ENCODE results near the gene DNHD1. TPM values are rescaled to one million over a fixed set of nuclear protein-coding genes. Genes with fewer than 3 reads are reported as not detected.

DNHD1 gene
- total RNA-seq, 1 donor from 2014 or later, result 22.8 TPM

GRCh38 chr11:6604081-6604626 lies 107.1 kb downstream of the DNHD1 start:
- peaks cover 33% of the 10 kb centered on the region for H3K4me1 Mint-ChIP-seq
- DNase-seq, result peak; percentile 86
- no peak overlapping the region for H3K4me3 Mint-ChIP-seq
- intact Hi-C loops (cut with micrococcal nuclease), result loop anchor here (10.0 kb wide), 1 partner anchor 189 kb away; the partner anchor contains the start of gene APBB1
- peaks cover 36% of the 10 kb centered on the region for H3K36me3 Mint-ChIP-seq (ENCODE audit: low read depth)
- H3K27ac Mint-ChIP-seq, result no peak overlapping the region
- no peaks in the 10 kb centered on the region for H3K27me3 Mint-ChIP-seq
- H3K9me3 Mint-ChIP-seq, result no peaks in the 10 kb centered on the region

- H3K4me3 Mint-ChIP-seq, result no peak overlapping the region
- intact Hi-C loops (cut with micrococcal nuclease), result loop anchor here (10.0 kb wide), 1 partner anchor 190 kb away; the partner anchor contains the start of gene APBB1
- peaks cover 37% of the 10 kb centered on the region for H3K36me3 Mint-ChIP-seq (ENCODE audit: low read depth)
- H3K27me3 Mint-ChIP-seq, result no peaks in the 10 kb centered on the region
- H3K9me3 Mint-ChIP-seq, result no peaks in the 10 kb centered on the region
- no peak overlapping the region for H3K27ac Mint-ChIP-seq
- H3K4me1 Mint-ChIP-seq, result peaks cover 33% of the 10 kb centered on the region
- DNase-seq, result peak; percentile 55
Measured at GRCh38 chr11:6604790-6605189, 107.7 kb downstream of the DNHD1 start.

DNA sequence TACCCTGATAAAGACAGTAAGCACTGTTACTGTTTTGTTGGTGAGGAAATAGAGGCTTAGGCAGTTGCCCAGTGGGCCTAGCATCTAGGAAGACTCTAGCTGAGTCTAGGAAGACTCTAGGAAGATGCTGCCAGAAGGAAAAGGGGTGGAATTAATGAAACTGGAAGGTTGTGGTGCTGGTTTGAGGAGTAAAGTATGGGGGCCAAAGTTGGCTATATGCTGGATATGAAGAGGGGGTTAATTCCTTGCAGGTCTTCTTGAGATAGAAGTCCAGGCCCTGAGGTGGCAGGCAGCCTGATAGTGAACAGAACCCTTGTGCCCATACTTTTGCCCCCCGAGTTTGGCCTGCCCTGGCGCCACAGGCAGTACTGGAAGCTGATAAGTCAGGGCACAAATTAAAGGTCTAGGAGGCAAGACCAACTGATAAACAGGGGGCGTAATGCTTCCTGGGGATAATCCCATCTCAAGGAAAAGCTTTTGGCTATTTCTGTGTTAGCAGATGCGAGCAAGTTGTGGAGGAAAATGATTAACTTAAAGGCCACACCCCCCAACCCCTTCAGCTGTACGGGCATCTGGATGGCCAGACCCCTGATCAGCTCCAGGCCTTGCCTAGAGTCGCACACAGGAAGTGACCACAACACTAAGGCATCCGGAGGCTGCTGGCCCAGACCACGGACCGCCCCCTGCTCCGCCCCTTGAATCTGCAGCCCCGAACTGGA lies 109.5 kb downstream of the DNHD1 start:
- Mint-ChIP-seq H3K4me3 (no peak overlapping the region), H3K27me3 (no peaks in the 10 kb centered on the region), H3K36me3 (ENCODE audit: low read depth) (peaks cover 49% of the 10 kb centered on the region), H3K9me3 (no peaks in the 10 kb centered on the region), H3K4me1 (peaks cover 44% of the 10 kb centered on the region), H3K27ac (no peak overlapping the region)
- DNase-seq, result peak; percentile 91
- intact Hi-C loops (cut with micrococcal nuclease), result loop anchor here (1.0 to 10.0 kb wide), 7 partner anchors 61 to 372 kb away; partner anchors contain the start of genes APBB1, CAVIN3, FHIP1B and MRPL17

GRCh38 chr11:6607190-6607795 lies 110.2 kb downstream of the DNHD1 start:
- peak; percentile 54 for DNase-seq
- intact Hi-C loops (cut with micrococcal nuclease), result loop anchor here (1.0 to 10.0 kb wide), 7 partner anchors 60 to 372 kb away; partner anchors contain the start of genes APBB1, CAVIN3, FHIP1B and MRPL17

GRCh38 chr11:6608011-6608410 lies 110.9 kb downstream of the DNHD1 start:
- H3K4me3 Mint-ChIP-seq, result peak overlapping the region; percentile 69
- no peaks in the 10 kb centered on the region for H3K9me3 Mint-ChIP-seq
- H3K27me3 Mint-ChIP-seq, result no peaks in the 10 kb centered on the region
- intact Hi-C loops (cut with micrococcal nuclease), result loop anchor here (10.0 kb wide), 1 partner anchor 193 kb away; the partner anchor contains the start of gene APBB1
- H3K27ac Mint-ChIP-seq, result peak overlapping the region; percentile 87
- DNase-seq, result no peak
- peaks cover 46% of the 10 kb centered on the region for H3K36me3 Mint-ChIP-seq (ENCODE audit: low read depth)
- H3K4me1 Mint-ChIP-seq, result peaks cover 40% of the 10 kb centered on the region

More at GRCh38 chr11:6607190-6607795, 110.2 kb downstream of the DNHD1 start:
- peaks cover 40% of the 10 kb centered on the region for H3K4me1 Mint-ChIP-seq
- no peaks in the 10 kb centered on the region for H3K27me3 Mint-ChIP-seq
- H3K4me3 Mint-ChIP-seq, result peak overlapping the region; percentile 69
- peak overlapping the region; percentile 87 for H3K27ac Mint-ChIP-seq
- H3K36me3 Mint-ChIP-seq (ENCODE audit: low read depth), result peaks cover 46% of the 10 kb centered on the region
- no peaks in the 10 kb centered on the region for H3K9me3 Mint-ChIP-seq

DNA sequence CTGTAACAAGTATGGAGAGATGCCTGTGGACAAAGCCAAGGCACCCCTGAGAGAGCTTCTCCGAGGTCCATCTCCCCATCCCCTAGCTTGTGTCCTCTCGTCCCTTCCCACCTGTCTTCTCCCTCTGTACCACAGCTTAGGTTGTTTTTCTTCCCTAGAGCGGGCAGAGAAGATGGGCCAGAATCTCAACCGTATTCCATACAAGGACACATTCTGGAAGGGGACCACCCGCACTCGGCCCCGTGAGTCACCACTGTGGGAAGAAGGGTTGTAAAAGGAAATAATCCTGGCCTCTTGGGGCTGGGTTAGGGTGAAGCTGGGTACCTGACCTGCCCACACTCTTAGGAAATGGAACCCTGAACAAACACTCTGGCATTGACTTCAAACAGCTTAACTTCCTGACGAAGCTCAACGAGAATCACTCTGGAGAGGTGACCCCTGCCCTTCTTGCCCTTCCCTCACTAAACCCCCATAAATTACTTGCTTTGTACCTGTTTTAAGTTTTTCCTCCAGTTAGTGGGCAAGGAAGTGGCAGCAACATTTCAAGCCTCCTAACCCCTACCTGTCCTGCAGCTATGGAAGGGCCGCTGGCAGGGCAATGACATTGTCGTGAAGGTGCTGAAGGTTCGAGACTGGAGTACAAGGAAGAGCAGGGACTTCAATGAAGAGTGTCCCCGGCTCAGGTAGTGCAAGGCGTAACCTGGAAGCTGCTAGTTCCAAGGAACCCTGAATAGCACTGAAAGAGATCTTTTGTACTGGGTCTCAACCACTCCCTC lies 111.8 kb downstream of the DNHD1 start:
- H3K27me3 Mint-ChIP-seq, result no peaks in the 10 kb centered on the region
- H3K27ac Mint-ChIP-seq, result peak overlapping the region; percentile 59
- intact Hi-C loops (cut with micrococcal nuclease), result loop anchor here (10.0 kb wide), 1 partner anchor 194 kb away; the partner anchor contains the start of gene APBB1
- peaks cover 40% of the 10 kb centered on the region for H3K4me1 Mint-ChIP-seq
- no peaks in the 10 kb centered on the region for H3K9me3 Mint-ChIP-seq
- peak overlapping the region; percentile 6 for H3K4me3 Mint-ChIP-seq
- peaks cover 46% of the 10 kb centered on the region for H3K36me3 Mint-ChIP-seq (ENCODE audit: low read depth)
- no peak for DNase-seq

DNA sequence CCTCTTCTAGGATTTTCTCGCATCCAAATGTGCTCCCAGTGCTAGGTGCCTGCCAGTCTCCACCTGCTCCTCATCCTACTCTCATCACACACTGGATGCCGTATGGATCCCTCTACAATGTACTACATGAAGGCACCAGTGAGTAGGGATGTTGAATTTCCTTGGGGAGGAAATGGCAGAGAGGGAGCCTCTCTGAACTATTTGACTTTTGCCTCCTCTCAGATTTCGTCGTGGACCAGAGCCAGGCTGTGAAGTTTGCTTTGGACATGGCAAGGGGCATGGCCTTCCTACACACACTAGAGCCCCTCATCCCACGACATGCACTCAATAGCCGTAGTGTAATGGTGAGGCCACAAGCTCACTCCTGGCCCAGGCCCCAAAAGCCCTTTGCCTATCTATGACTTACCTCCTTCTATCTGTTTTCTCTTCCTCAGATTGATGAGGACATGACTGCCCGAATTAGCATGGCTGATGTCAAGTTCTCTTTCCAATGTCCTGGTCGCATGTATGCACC lies 112.5 kb downstream of the DNHD1 start:
- no peaks in the 10 kb centered on the region for H3K9me3 Mint-ChIP-seq
- H3K27me3 Mint-ChIP-seq, result no peaks in the 10 kb centered on the region
- H3K4me3 Mint-ChIP-seq, result peak overlapping the region; percentile 16
- peak overlapping the region; percentile 69 for H3K27ac Mint-ChIP-seq
- peaks cover 40% of the 10 kb centered on the region for H3K4me1 Mint-ChIP-seq
- H3K36me3 Mint-ChIP-seq (ENCODE audit: low read depth), result peaks cover 48% of the 10 kb centered on the region
- DNase-seq, result no peak
- intact Hi-C loops (cut with micrococcal nuclease), result loop anchor here (10.0 kb wide), 1 partner anchor 195 kb away; the partner anchor contains the start of gene APBB1

- intact Hi-C loops (cut with micrococcal nuclease), result no loop called here
- Mint-ChIP-seq H3K9me3 (no peaks in the 10 kb centered on the region), H3K4me3 (peak overlapping the region; percentile 95), H3K27ac (peak overlapping the region; percentile 22), H3K36me3 (ENCODE audit: low read depth) (peaks cover 59% of the 10 kb centered on the region), H3K27me3 (no peaks in the 10 kb centered on the region), H3K4me1 (peaks cover 40% of the 10 kb centered on the region)
- no peak for DNase-seq
Measured at GRCh38 chr11:6610591-6610990, 113.5 kb downstream of the DNHD1 start.

DNA sequence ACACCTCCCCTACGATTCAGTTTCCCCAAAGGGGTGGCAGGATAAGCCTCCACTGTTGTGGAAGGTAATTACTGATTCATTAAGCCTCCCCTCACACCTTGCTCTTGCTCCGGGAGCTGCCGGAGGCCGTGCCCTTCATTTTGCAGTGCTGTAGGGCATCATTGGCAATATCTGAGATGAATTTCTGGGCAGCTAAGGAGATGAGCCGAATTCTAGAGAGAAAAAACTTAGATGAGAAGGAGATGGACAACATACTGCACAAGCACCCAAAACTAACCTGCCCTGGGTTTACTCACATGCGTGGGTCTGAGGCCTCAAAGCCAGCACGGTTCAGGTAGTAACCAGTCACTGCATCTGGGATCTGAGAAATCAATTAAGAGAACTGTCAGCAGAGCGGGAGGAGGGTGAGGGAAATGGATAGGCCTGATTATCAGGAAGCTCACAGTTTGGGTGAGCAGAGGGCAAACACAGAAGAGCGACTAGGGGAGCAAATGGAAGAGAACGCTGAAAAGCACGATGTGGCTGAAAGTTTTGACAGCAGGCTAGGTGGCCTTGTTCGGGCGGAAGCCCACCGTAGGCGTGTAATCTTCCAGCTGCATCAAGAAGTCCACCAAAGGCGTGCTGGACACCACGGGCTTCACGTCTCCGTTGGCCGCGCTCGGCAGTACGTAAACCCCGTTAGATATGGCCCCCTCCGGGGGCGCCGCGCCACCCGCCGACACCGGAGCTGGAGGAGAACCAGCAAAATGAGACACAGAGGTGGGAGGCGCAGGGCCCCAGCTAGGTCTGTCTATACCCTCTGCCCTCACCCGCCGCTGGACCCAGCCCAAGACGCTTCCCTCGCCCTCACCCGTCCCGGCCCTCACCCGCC lies 114.2 kb downstream of the DNHD1 start:
- Mint-ChIP-seq H3K27ac (peak overlapping the region; percentile 87), H3K4me1 (peaks cover 35% of the 10 kb centered on the region), H3K9me3 (no peaks in the 10 kb centered on the region), H3K36me3 (ENCODE audit: low read depth) (peaks cover 64% of the 10 kb centered on the region), H3K4me3 (peak overlapping the region; percentile 95), H3K27me3 (no peaks in the 10 kb centered on the region)
- no peak for DNase-seq
- intact Hi-C loops (cut with micrococcal nuclease), result loop anchor here (1.0 kb wide), 1 partner anchor 8 kb away; the partner anchor contains the start of gene TPP1

DNA sequence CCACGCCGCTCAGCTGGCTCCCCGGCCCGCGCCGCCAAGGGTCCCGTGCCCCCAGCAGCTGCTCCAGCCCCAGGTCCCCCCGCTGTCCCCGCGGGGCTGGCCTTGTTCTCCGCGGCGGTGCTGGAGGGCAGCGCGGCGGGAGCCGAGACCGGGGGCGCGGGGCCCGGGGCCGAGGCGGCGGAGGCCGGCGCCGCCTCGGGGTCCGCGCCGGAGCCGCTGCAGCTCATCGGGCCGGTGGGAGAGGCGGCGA lies 114.8 kb downstream of the DNHD1 start:
- H3K36me3 Mint-ChIP-seq (ENCODE audit: low read depth), result peaks cover 65% of the 10 kb centered on the region
- peaks cover 35% of the 10 kb centered on the region for H3K4me1 Mint-ChIP-seq
- DNase-seq, result no peak

DNA sequence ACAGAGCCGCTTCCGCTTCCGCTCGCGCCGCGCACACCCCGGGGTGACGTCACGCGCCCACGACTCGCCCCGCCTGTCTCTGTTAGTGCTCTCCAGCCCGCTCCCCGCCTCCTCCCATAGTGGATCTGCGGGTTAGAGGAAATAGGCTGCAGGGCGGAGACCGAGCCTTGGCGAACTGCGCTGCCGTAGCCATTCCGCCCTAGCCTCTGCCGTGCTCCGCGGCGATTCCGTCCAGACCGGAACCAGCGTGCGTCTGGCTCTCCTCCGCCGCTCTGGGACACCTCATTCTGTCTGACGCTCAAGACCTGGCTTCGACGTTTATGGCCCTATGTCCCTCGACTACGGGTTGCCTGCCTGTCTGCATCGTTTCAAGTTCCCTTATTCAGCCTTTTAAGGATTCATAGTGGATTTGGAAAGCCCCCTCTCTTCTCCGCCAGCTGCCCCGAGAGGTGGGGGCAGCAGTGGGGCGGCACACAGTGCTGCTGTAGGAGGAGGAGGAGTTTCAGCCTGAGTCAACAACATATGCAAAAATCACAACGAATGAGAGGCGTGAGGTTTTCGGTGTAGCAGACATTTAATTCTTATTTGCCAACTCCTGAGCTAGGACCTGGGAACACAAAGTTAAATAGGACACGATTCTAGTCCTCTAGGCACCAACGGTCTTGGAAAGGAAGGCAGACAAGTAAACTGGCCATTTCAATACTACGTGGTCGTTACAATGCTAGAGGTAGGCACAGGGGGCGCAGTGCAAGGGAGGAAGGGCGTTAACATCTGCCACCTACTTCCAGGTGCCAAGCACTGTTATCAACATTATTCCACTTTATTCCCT lies 115.3 kb downstream of the DNHD1 start, which contains the start of gene TAF10:
TAF10 (minus strand) TSS at position 4 of the 829 bp plus-strand sequence. CDS start 27 bp downstream, outside the sequence.
- no peaks in the 10 kb centered on the region for H3K9me3 Mint-ChIP-seq
- peak within 1 kb of the TSS; percentile 95 for H3K4me3 Mint-ChIP-seq
- intact Hi-C loops (cut with micrococcal nuclease), result loop anchor here (1.0 to 2.0 kb wide), 3 partner anchors 9 to 222 kb away; partner anchors contain the start of genes ILK, MRPL17, RRP8 and SMPD1
- H3K36me3 Mint-ChIP-seq (ENCODE audit: low read depth), result peaks cover 63% of the 10 kb centered on the region
- no peaks in the 10 kb centered on the region for H3K27me3 Mint-ChIP-seq
- peak; percentile 99 for DNase-seq
- peaks cover 32% of the 10 kb centered on the region for H3K4me1 Mint-ChIP-seq
- peak within 1 kb of the TSS; percentile 87 for H3K27ac Mint-ChIP-seq

More for the DNA sequence above, 114.8 kb downstream of the DNHD1 start:
- no peaks in the 10 kb centered on the region for H3K27me3 Mint-ChIP-seq
- H3K27ac Mint-ChIP-seq, result peak overlapping the region; percentile 87
- H3K9me3 Mint-ChIP-seq, result no peaks in the 10 kb centered on the region
- intact Hi-C loops (cut with micrococcal nuclease), result loop anchor here (1.0 to 2.0 kb wide), 4 partner anchors 7 to 221 kb away; partner anchors contain the start of genes ILK, MRPL17, RRP8 and SMPD1
- H3K4me3 Mint-ChIP-seq, result peak overlapping the region; percentile 95

Measured in activated CD4-positive, alpha-beta T cell treated with anti-CD3 and anti-CD28 coated beads, Interleukin-2, amount 10 ng/mL, durations not matched to agents 24 days and 14 days (primary cell).